Measurements from ENCODE around the gene NME2.

DNA sequence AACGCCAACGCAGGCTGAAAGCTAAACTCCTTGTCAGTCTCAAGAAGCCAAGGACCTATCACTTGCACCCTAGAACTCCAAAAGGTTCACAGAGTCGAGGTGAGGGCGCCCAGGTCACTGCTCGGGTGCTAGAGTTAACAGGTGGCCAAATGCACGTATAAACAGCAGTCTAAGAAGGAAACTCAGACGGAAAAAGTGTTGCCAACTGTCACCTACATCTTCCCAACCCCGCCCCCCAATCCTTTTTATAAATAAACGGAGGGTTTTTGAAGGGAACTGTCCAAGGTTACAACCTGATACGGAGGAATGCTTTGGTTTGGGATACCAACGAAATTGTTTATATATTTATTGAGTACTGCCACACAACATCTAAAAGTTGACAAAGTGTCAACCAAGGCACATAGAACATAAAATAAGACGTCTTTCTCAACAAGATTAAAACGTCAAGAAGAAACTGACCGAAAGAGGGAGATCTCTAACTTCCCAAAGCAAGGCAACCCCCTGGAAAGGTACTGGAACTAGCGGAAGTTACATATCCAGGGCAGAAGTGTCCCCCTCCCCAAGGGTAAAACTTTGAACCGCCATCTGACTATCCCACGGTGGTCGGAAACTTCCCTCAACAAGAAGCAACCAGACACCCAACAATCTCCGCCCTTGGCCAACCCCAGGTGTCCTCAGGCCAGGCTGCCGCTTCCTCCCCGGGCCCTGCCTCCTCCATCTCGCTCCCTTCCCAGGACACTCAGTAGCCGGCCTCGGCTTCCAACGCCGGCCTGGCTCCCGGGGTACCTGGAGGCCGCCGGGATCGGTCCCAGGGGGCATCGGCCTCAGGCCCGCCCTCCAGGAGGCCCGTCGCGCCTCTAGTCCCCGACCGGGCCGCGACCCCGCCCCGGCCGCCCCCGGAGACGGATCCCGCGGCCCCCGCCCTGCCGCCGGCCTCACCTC, 46.5 kb upstream of the NME2 start:
- TF ChIP-seq, protein P1, sequence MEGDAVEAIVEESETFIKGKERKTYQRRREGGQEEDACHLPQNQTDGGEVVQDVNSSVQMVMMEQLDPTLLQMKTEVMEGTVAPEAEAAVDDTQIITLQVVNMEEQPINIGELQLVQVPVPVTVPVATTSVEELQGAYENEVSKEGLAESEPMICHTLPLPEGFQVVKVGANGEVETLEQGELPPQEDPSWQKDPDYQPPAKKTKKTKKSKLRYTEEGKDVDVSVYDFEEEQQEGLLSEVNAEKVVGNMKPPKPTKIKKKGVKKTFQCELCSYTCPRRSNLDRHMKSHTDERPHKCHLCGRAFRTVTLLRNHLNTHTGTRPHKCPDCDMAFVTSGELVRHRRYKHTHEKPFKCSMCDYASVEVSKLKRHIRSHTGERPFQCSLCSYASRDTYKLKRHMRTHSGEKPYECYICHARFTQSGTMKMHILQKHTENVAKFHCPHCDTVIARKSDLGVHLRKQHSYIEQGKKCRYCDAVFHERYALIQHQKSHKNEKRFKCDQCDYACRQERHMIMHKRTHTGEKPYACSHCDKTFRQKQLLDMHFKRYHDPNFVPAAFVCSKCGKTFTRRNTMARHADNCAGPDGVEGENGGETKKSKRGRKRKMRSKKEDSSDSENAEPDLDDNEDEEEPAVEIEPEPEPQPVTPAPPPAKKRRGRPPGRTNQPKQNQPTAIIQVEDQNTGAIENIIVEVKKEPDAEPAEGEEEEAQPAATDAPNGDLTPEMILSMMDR (IDR thresholded peaks at IDR 0.05; ENCODE audit: low read depth, low read length, missing input control) = peak; percentile 5
- TF ChIP-seq SP1 (IDR thresholded peaks at IDR 0.05) (no peak), HNF4A (conservative IDR thresholded peaks at IDR 0.05) (no peak)
